HUES64 (cell line): ENCODE measurements around the gene EIF2S1. TPM values are rescaled to one million over a fixed set of nuclear protein-coding genes. Genes with fewer than 3 reads are reported as not detected.
A peak's percentile ranks its signal among the peaks of the same experiment; 100 is the strongest.
"Not testable (repeated sequence)": the region's sequence is repeated elsewhere in the genome, so short reads cannot be mapped to it uniquely, and the experiment has no call there.

Experiments
- H3K27ac ChIP-seq: 2 replicates; pipeline ENCODE4 v1.7.0; 2013; ENCODE audit warnings: low read depth, low read length, inconsistent platforms
- H3K27me3 ChIP-seq: 2 replicates; pipeline ENCODE4 v1.6.1; 2013; ENCODE audit warnings: mild to moderate bottlenecking, low read length; ENCODE audit not compliant: insufficient read depth
- H3K36me3 ChIP-seq: 2 replicates; pipeline ENCODE4 v1.6.1; 2013; ENCODE audit warnings: mild to moderate bottlenecking, low read length; ENCODE audit not compliant: insufficient read depth
- H3K4me1 ChIP-seq: 2 replicates; pipeline ENCODE4 v1.6.1; 2013; ENCODE audit warnings: mild to moderate bottlenecking, low read length, moderate library complexity; ENCODE audit not compliant: insufficient read depth
- H3K4me3 ChIP-seq: 2 replicates; pipeline ENCODE4 v1.5.1; 2013; ENCODE audit warnings: mild to moderate bottlenecking, low read length, moderate library complexity
- H3K9ac ChIP-seq: 2 replicates; pipeline ENCODE4 v1.6.1; 2013; ENCODE audit warnings: mild to moderate bottlenecking, low read depth, low read length
- H3K9me3 ChIP-seq: 2 replicates; pipeline ENCODE4 v1.6.1; 2013; ENCODE audit warnings: low read depth, low read length; ENCODE audit not compliant: insufficient read depth
- WGBS: fragments of 150-250, 120-280 bp; methylation state at CpG from one replicate; pipeline ENCODE4 v1.1.7; 2013; ENCODE audit warnings: missing lambda C conversion rate; 5-methylcytosine and 5-hydroxymethylcytosine counted together
- polyA plus RNA-seq, 2 experiments: library from polyadenylated mRNA; stranded (reverse); fragments of 50-300 nt; gene quantifications; one replicate each; pipeline ENCODE4 v1.2.3, GENCODE V29; 2013

The EIF2S1 gene
- polyA plus RNA-seq (2013, experiment 1 of 2): 154 TPM
- polyA plus RNA-seq (2013, experiment 2 of 2): 136 TPM

DNA sequence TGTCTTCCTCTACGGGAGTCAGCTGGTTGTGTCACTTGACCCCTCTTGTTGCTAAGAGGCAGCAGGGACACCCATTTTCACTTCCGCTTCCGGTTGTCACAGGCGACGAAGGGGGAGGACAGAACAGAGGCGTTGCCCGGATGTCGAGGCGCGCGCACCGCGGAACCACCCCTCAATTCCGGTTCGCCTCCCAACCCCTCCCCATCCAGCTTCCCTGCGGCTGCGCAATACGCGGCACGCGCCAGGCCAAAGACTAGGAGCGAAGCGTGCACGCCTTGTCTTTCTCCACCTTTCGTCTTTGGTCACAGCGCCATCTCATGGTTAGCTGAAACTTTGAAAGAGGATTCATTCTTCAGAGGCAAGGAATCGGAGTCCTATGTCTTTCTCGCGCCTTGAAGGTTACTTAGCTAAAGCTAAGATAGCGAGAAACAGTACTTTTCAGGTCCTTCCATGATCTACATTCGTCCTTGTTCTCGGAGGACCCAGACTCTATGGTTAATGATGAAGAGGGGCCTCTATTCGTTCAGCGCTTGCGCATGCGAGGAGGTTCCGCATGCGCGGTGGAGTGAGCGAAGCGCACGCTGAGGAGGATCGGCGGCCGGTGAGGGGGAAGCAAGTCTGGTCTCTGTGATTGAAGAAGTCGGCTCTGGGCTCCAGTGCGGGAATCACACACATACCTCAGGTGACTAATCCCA lies at the start of gene EIF2S1, which contains the start of gene ATP6V1D:
TSS of gene EIF2S1 (plus strand) at position 554 of the 695 bp plus-strand sequence. CDS start 4,440 bp downstream, outside the sequence.
TSS of gene ATP6V1D (minus strand) at position 30 of the 695 bp plus-strand sequence. CDS start 106 bp downstream, outside the sequence.
- H3K27me3 ChIP-seq: no peaks in the 10 kb centered on the region
- H3K9me3 ChIP-seq: no peaks in the 10 kb centered on the region
- peaks cover 26% of the 10 kb centered on the region for H3K36me3 ChIP-seq
- peak within 1 kb of the TSS; percentile 97 for H3K9ac ChIP-seq
- WGBS: under 1% methylated on average over 47 of the region's 47 CpGs
- peak within 1 kb of the TSS; percentile 93 for H3K27ac ChIP-seq
- H3K4me3 ChIP-seq: peak within 1 kb of the TSS; percentile 82
- H3K4me1 ChIP-seq: peaks cover 12% of the 10 kb centered on the region

DNA sequence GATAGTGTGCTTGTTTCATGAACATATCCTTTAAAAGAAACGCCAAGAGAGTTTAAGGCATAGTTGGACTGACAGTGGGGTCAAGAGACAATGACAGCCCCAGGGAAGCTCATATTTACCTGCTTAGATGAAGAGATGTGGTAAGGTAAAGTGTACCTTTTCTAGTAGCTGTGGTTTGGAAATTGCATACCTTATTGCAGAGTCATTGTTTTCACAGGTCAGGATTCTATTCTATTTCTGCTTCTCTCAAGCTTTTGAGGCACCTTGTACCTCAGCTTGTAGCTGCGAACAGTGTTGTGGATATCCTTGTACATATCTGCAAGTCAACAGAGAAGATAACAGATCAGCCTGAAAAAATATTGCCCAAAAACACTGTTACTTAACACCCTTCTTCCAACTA lies 48.3 kb upstream of the EIF2S1 start:
- Histone ChIP-seq H3K4me1 (no peaks in the 10 kb centered on the region), H3K27me3 (no peaks in the 10 kb centered on the region), H3K27ac (no peak overlapping the region), H3K4me3 (no peak overlapping the region), H3K9me3 (no peaks in the 10 kb centered on the region), H3K9ac (no peak overlapping the region), H3K36me3 (peaks cover 31% of the 10 kb centered on the region)
- WGBS: 95% methylated on average over 2 of the region's 2 CpGs

DNA sequence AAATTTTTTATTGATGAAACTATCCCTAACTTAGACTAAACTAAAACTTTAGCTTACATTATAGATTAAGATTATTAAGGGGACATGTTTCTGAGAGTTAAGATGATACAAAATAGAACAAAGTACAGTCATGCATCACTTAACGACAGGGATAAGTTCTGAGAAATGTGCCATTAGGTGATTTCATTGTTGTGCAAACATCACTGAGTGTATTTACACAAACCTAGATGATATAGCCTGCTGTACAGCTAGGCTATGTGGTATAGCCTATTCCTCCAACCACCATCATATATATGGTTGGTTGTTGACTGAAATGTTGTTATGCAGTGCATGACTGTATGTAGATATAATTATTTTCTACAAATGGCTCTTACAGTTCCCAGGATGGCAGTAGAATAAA lies 47.0 kb upstream of the EIF2S1 start:
- H3K9ac ChIP-seq: no peak overlapping the region
- no peaks in the 10 kb centered on the region for H3K27me3 ChIP-seq
- no peaks in the 10 kb centered on the region for H3K4me1 ChIP-seq
- H3K9me3 ChIP-seq: no peaks in the 10 kb centered on the region
- H3K36me3 ChIP-seq: peaks cover 32% of the 10 kb centered on the region
- H3K4me3 ChIP-seq: no peak overlapping the region
- 100% methylated on average over 1 of the region's 1 CpG for WGBS
- H3K27ac ChIP-seq: no peak overlapping the region

DNA sequence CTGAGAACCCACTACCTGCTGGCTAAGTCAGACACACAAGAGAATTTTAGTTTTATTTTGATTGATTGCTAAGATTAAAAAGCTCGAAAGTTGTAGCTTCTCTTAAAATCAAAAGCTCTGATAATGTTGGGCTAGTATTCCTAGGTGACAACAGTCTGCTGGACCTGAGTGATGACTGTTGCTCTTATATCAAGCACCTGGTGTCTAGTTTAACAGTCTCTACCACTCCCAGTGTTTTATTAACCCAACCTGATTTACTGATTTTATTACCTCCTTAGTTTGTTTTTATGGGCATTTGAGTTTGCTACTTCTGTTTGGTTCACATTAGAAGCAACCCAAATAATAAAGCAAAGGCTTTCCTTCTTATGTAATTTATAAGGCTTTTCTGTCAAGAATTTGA lies 42.3 kb upstream of the EIF2S1 start:
- Histone ChIP-seq H3K36me3 (peaks cover 70% of the 10 kb centered on the region), H3K4me3 (no peak overlapping the region), H3K9me3 (no peaks in the 10 kb centered on the region), H3K4me1 (no peaks in the 10 kb centered on the region), H3K27ac (no peak overlapping the region), H3K9ac (no peak overlapping the region), H3K27me3 (no peaks in the 10 kb centered on the region)
- 93% methylated on average over 1 of the region's 1 CpG for WGBS

DNA sequence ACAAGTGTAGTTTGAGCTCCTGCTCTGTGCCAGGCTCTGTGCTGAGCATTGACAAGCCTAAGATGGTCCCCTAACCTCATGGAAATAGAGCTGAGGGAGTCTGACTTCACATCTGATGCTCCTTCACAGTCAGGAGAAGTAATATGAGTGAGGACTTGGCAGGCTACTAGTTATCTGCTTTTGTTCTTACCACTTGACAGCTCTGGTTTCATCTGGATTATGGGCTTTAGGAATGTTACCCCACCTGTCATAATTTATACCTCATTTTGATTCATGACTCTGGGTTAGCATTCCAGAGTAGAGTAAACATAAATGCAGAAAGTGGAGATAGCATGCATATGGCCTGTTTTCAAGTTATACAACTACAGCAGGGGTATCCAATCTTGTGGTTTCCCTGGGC lies 41.0 kb upstream of the EIF2S1 start:
- H3K9me3 ChIP-seq: no peaks in the 10 kb centered on the region
- H3K36me3 ChIP-seq: peaks cover 69% of the 10 kb centered on the region

DNA sequence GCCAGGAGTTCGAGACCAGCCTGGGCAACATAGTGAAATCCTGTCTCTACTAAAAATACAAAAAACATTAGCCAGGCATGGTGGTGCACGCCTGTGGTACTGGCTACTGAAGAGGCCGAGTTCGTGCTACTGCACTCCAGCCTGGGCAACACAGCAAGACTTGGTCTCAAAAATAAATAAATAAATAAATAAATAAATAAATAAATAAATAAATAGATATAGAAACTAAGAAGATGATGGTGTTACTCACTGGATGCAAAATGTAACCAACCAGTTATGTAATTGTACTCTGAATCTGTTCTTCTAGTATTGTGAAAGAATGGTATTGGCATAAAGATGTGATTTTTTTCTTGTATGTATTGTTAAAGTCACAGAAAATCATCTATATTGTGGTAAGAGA lies 30.5 kb upstream of the EIF2S1 start:
- not testable (repeated sequence) for H3K4me3 ChIP-seq, H3K9ac ChIP-seq, H3K4me1 ChIP-seq, H3K27me3 ChIP-seq, H3K27ac ChIP-seq, H3K9me3 ChIP-seq
- peaks cover 50% of the 10 kb centered on the region for H3K36me3 ChIP-seq
- 90% methylated on average over 4 of the region's 4 CpGs for WGBS

More for the DNA sequence above, 41.0 kb upstream of the EIF2S1 start:
- Histone ChIP-seq H3K27me3 (no peaks in the 10 kb centered on the region), H3K4me1 (no peaks in the 10 kb centered on the region), H3K9ac (no peak overlapping the region), H3K4me3 (no peak overlapping the region), H3K27ac (no peak overlapping the region)

DNA sequence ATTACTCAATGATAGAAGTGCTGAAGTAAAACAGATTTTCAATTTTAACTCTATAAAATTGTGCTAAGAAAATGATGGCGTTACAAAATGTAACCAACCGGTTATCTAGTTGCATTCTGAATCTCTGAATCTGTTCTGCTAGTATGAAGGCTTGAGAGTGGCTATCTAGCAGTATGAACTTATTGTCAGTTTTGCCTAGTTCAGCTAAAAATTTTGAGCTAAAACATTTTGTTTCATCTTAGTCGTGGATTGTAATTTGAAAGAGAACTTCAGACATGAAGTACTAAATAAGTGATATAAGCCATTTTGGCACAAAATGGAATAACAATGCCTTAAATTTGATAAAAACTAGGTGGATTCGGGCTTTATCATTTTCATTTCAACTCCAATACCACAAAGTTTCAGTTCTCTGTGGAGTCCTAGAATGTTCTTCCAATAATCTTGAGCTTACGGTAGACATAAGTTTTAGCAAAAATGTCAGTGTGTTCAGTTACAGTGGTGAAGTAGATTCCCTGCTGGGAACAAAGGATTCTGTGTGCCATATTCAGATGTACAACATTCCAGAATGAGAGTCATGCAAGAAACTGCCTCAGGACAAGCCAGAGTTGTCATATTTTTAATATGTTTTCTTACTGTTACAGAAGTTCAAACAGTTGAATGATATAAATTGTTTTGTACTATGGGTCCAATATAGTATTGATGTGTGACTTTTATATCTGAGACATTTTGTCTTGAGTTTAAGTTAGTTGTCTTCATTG lies 28.6 kb upstream of the EIF2S1 start:
- no peak overlapping the region for H3K27ac ChIP-seq
- no peaks in the 10 kb centered on the region for H3K27me3 ChIP-seq
- H3K9ac ChIP-seq: no peak overlapping the region
- no peaks in the 10 kb centered on the region for H3K9me3 ChIP-seq
- no peaks in the 10 kb centered on the region for H3K4me1 ChIP-seq
- 96% methylated on average over 5 of the region's 5 CpGs for WGBS
- no peak overlapping the region for H3K4me3 ChIP-seq
- peaks cover 58% of the 10 kb centered on the region for H3K36me3 ChIP-seq

DNA sequence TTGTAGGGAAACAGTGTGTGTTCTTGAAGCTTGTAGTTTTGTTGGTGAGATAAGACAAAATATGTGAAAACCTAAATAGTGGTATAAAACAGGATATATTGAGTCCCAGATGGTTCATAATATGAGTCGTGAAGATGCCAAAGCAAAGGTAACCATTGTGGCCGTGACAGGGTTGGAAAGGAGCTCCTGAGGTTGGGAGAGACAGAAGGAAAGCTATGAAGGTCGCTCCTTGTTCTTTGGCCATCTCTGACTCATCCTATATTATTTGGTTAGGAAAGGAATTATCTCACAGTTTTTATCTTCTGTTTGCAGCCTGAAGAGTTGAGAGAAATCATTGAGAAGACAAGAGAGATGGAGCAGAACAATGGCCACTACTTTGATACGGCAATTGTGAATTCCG lies 27.7 kb upstream of the EIF2S1 start:
- Histone ChIP-seq H3K36me3 (peaks cover 66% of the 10 kb centered on the region), H3K4me3 (no peak overlapping the region), H3K9ac (no peak overlapping the region), H3K27ac (no peak overlapping the region), H3K4me1 (no peaks in the 10 kb centered on the region), H3K27me3 (no peaks in the 10 kb centered on the region), H3K9me3 (no peaks in the 10 kb centered on the region)
- 93% methylated on average over 5 of the region's 5 CpGs for WGBS

DNA sequence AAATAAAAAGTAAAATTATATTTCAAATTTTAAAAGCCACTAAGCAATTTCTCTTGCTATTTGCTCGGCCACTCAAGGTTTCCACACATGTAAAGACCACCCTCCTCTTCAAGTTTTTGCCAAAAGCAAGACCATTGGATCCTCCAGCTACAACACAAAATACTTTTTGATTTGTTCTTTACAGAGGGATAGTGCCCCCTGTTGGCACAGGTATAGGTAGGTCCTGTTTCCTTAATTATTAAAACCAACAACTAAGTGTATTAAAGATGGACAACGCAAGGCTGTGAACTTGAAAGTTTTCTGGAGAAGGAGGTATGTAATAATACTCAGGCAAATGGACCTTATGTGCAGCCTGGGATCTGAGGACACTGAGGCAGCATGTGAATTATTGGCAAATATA lies 24.3 kb upstream of the EIF2S1 start:
- H3K9ac ChIP-seq: no peak overlapping the region
- WGBS: 95% methylated on average over 2 of the region's 2 CpGs
- H3K9me3 ChIP-seq: peaks cover 3% of the 10 kb centered on the region; the same call in 1 of the 2 replicates
- H3K36me3 ChIP-seq: peaks cover 90% of the 10 kb centered on the region
- no peak overlapping the region for H3K4me3 ChIP-seq
- H3K4me1 ChIP-seq: no peaks in the 10 kb centered on the region
- no peaks in the 10 kb centered on the region for H3K27me3 ChIP-seq
- H3K27ac ChIP-seq: no peak overlapping the region

DNA sequence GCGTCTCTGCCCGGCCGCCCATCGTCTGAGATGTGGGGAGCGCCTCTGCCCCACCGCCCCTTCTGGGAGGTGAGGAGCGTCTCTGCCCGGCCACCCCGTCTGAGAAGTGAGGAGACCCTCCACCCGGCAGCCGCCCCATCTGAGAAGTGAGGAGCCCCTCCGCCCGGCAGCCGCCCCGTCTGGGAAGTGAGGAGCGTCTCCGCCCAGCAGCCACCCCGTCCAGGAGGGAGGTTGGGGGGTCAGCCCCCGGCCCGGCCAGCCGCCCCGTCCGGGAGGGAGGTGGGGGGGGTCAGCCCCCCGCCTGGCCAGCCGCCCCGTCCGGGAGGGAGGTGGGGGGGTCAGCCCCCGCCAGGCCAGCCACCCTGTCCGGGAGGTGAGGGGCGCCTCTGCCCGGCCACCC lies 18.9 kb upstream of the EIF2S1 start:
- not testable (repeated sequence) for H3K4me3 ChIP-seq, H3K27ac ChIP-seq, H3K4me1 ChIP-seq, H3K9me3 ChIP-seq, H3K27me3 ChIP-seq, H3K9ac ChIP-seq
- H3K36me3 ChIP-seq: peaks cover 79% of the 10 kb centered on the region
- WGBS: 97% methylated on average over 26 of the region's 31 CpGs

DNA sequence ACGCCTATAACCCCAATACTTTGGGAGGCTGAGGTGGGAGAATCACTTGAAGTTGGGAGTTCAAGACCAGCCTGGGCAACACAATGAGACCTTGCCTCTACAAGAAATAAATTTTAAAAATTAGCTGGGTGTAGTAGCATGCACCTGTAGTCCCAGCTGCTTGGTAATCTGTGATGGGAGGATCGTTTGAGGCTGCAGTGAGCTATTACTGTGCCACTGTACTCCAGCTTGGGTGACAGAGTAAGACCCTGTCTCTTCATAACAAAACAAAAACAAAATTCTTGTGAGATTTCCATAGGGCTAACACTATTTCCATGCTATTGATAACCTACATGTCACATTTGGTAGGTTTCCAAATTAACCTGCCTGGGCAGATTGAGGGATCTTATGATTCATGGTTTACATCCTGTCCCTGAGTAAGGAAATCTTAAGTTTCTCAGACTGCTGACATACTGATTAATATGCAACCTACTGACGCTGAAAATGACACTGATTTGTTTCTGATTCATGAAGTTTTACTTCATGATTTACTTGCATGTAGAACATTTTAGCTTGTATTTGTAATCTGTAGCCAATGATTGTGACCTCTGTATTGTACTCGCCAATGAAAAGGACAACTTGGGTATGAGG lies 16.4 kb upstream of the EIF2S1 start:
- peaks cover 3% of the 10 kb centered on the region; the same call in 1 of the 2 replicates for H3K9me3 ChIP-seq
- no peak overlapping the region for H3K27ac ChIP-seq
- H3K9ac ChIP-seq: no peak overlapping the region
- no peaks in the 10 kb centered on the region for H3K4me1 ChIP-seq
- 96% methylated on average over 4 of the region's 4 CpGs for WGBS
- no peaks in the 10 kb centered on the region for H3K27me3 ChIP-seq
- no peak overlapping the region for H3K4me3 ChIP-seq
- peaks cover 77% of the 10 kb centered on the region for H3K36me3 ChIP-seq
